ENCODE results near the gene C1orf115. TPM values are rescaled to one million over a fixed set of nuclear protein-coding genes. Genes with fewer than 3 reads are reported as not detected.

The C1orf115 gene
- polyA plus RNA-seq, 1 of the 3 experiments (the other 2 are of a cell fraction) = 4.2 TPM

- no peaks in the 10 kb centered on the region for H3K79me2 ChIP-seq (ENCODE audit: insufficient read depth)
- ChIA-PET POLR2A (no interaction called here), CTCF (interaction anchor here (0.6 to 2.0 kb wide), 14 partner anchors 10 to 150 kb away, joined by 3 to 6 read pairs (median 3); no protein-coding TSS in a partner anchor)
- no peak overlapping the region for H3K9ac ChIP-seq
- no peaks in the 10 kb centered on the region for H3K9me3 ChIP-seq
- TF ChIP-seq EZH2phosphoT487 (IDR thresholded peaks at IDR 0.05; ENCODE audit: borderline replicate concordance, low read depth) = no peak
- TF ChIP-seq SIN3A (IDR thresholded peaks at IDR 0.05; ENCODE audit: borderline replicate concordance, low read depth, low read length) = no peak
- TF ChIP-seq USF2 (IDR thresholded peaks at IDR 0.05; ENCODE audit: borderline replicate concordance, low read depth, low read length) = no peak
- TF ChIP-seq GABPA (IDR thresholded peaks at IDR 0.05; ENCODE audit: low read depth) = no peak
- TF ChIP-seq RAD21 (IDR thresholded peaks at IDR 0.05; ENCODE audit: low read length) = peak; percentile 73
- no peak for TF ChIP-seq REST (IDR thresholded peaks at IDR 0.05; ENCODE audit: low read depth, low read length)
- no peak for TF ChIP-seq FOXM1 (IDR thresholded peaks at IDR 0.05; ENCODE audit: low read depth)
- no peak for TF ChIP-seq MXI1 (IDR thresholded peaks at IDR 0.05; ENCODE audit: low read depth, low read length)
- TF ChIP-seq SMC3 (IDR thresholded peaks at IDR 0.05; ENCODE audit: low read depth, low read length) = peak; percentile 70
- no peak for TF ChIP-seq PBX3 (IDR thresholded peaks at IDR 0.05)
- no peak for TF ChIP-seq CHD2 (IDR thresholded peaks at IDR 0.05; ENCODE audit: low read length, partially characterized antibody)
- TF ChIP-seq USF1 (IDR thresholded peaks at IDR 0.05; ENCODE audit: borderline replicate concordance, low read depth) = no peak
- peak; percentile 78 for TF ChIP-seq CTCF (IDR thresholded peaks at IDR 0.05)
- no peak for TF ChIP-seq TAF1 (IDR thresholded peaks at IDR 0.05; ENCODE audit: borderline replicate concordance, low read depth, low read length)
- H3K27ac ChIP-seq (ENCODE audit: low read depth in 2 of 2, low read length in 1 of 2) = no peak overlapping the region
- H3K4me2 ChIP-seq = no peak overlapping the region
- no peaks in the 10 kb centered on the region for H3F3A ChIP-seq (replicated peaks; ENCODE audit: insufficient read depth)
- no peaks in the 10 kb centered on the region for H3K36me3 ChIP-seq (replicated peaks in 1 of 2; ENCODE audit: control insufficient read depth in 1 of 2, insufficient read depth in 2 of 2, low read length in 1 of 2)
- H3K4me1 ChIP-seq (ENCODE audit: control insufficient read depth in 1 of 2, insufficient read depth in 2 of 2, low read depth in 1 of 2, low read length in 1 of 2) = no peaks in the 10 kb centered on the region
- H2AFZ ChIP-seq (ENCODE audit: low read depth) = no peak overlapping the region
- H3K9me2 ChIP-seq = no peaks in the 10 kb centered on the region
- 16% methylated on average over 7 of the region's 7 CpGs for WGBS (ENCODE audit: low lambda C conversion rate)
- no peaks in the 10 kb centered on the region for H4K20me1 ChIP-seq (ENCODE audit: insufficient read depth)
- DNase-seq = peak; percentile 71
- no peak overlapping the region for H3K4me3 ChIP-seq (ENCODE audit: low read depth in 2 of 2, low read length in 1 of 2)
- no peaks in the 10 kb centered on the region for H3K27me3 ChIP-seq (ENCODE audit: insufficient read depth)
Observed at GRCh38 chr1:220680085-220680687, 10.0 kb upstream of the C1orf115 start.
